Loucy (cell line): ENCODE results near the gene TMEM132D.

Experiments
- H2AFZ ChIP-seq: fragments of 200-600 bp; sonication (generic); 2 replicates; pipeline ENCODE4 v1.6.0; 2016; ENCODE audit warnings: antibody characterized with exemption, mild to moderate bottlenecking, low read length, moderate library complexity
- H3F3A ChIP-seq: fragments of 200-600 bp; 2 replicates; pipeline ENCODE4 v1.6.0; 2016; ENCODE audit warnings: antibody characterized with exemption, low read depth, mild to moderate bottlenecking
- H3K27me3 ChIP-seq: fragments of 200-600 bp; sonication (generic); 2 replicates; pipeline ENCODE4 v1.6.1; 2014; ENCODE audit warnings: low read length, mild to moderate bottlenecking; ENCODE audit not compliant: insufficient read depth, poor library complexity, severe bottlenecking
- H3K36me3 ChIP-seq: fragments of 200-600 bp; sonication (generic); 2 replicates; pipeline ENCODE4 v1.6.1; 2016; ENCODE audit warnings: low read length; ENCODE audit not compliant: insufficient read depth
- H3K4me1 ChIP-seq: fragments of 200-600 bp; sonication (generic); 2 replicates; pipeline ENCODE4 v1.5.1; 2014; ENCODE audit warnings: low read length, mild to moderate bottlenecking; ENCODE audit not compliant: insufficient read depth, poor library complexity, severe bottlenecking
- H3K4me2 ChIP-seq: fragments of 200-600 bp; sonication (generic); 2 replicates; pipeline ENCODE4 v1.6.0; 2014; ENCODE audit warnings: antibody characterized with exemption, low read length, low read depth, mild to moderate bottlenecking; ENCODE audit not compliant: poor library complexity, severe bottlenecking
- H3K4me3 ChIP-seq: fragments of 200-600 bp; sonication (generic); 2 replicates; pipeline ENCODE4 v1.5.1; 2014; ENCODE audit warnings: low read length, mild to moderate bottlenecking, mixed read lengths; ENCODE audit not compliant: poor library complexity, severe bottlenecking
- H3K79me2 ChIP-seq: fragments of 200-600 bp; sonication (generic); 2 replicates; pipeline ENCODE4 v1.6.1; 2014; ENCODE audit warnings: low read length; ENCODE audit not compliant: insufficient read depth
- H3K9ac ChIP-seq: fragments of 200-600 bp; sonication (generic); 2 replicates; pipeline ENCODE4 v1.6.0; 2014; ENCODE audit warnings: mild to moderate bottlenecking, low read depth, low read length, moderate library complexity; ENCODE audit not compliant: poor library complexity, severe bottlenecking
- H3K9me2 ChIP-seq: fragments of 200-600 bp; sonication (generic); replicated peaks from 2 replicates; pipeline ENCODE4 v1.6.1; 2016; ENCODE audit warnings: low read depth, low read length, mixed read lengths
- H3K9me3 ChIP-seq: fragments of 200-600 bp; sonication (generic); 2 replicates; pipeline ENCODE4 v1.6.1; 2014; ENCODE audit warnings: mild to moderate bottlenecking, antibody characterized with exemption, low read length, low read depth; ENCODE audit not compliant: insufficient read depth
- H4K20me1 ChIP-seq: fragments of 200-600 bp; sonication (generic); 2 replicates; pipeline ENCODE4 v1.6.0; 2014; ENCODE audit warnings: antibody characterized with exemption, low read length, mild to moderate bottlenecking; ENCODE audit not compliant: insufficient read depth, poor library complexity, severe bottlenecking
- EZH2phosphoT487 ChIP-seq: fragments of 200-600 bp; IDR thresholded peaks from 2 replicates; pipeline ENCODE4 v1.6.1; 2018; ENCODE audit warnings: antibody characterized with exemption, mild to moderate bottlenecking, moderate library complexity, borderline replicate concordance
- TF ChIP-seq, protein P1 (sequence below): fragments of 200-600 bp; sonication (generic); conservative IDR thresholded peaks from 2 replicates; pipeline ENCODE4 v1.5.1; 2014; ENCODE audit warnings: mild to moderate bottlenecking, antibody characterized with exemption, low read length

Gene TMEM132D

GRCh38 chr12:129276361-129277060 lies 627.3 kb downstream of the TMEM132D start:
- Histone ChIP-seq H2AFZ (no peak overlapping the region), H3K4me2 (no peak overlapping the region), H3K9me2 (no peaks in the 10 kb centered on the region), H3F3A (no peaks in the 10 kb centered on the region), H3K79me2 (no peaks in the 10 kb centered on the region), H4K20me1 (no peaks in the 10 kb centered on the region), H3K27me3 (no peaks in the 10 kb centered on the region), H3K9me3 (no peaks in the 10 kb centered on the region; the same call in 1 of the 2 replicates), H3K36me3 (no peaks in the 10 kb centered on the region), H3K4me1 (no peaks in the 10 kb centered on the region), H3K9ac (no peak overlapping the region), H3K4me3 (no peak overlapping the region)
- TF ChIP-seq, protein P1, sequence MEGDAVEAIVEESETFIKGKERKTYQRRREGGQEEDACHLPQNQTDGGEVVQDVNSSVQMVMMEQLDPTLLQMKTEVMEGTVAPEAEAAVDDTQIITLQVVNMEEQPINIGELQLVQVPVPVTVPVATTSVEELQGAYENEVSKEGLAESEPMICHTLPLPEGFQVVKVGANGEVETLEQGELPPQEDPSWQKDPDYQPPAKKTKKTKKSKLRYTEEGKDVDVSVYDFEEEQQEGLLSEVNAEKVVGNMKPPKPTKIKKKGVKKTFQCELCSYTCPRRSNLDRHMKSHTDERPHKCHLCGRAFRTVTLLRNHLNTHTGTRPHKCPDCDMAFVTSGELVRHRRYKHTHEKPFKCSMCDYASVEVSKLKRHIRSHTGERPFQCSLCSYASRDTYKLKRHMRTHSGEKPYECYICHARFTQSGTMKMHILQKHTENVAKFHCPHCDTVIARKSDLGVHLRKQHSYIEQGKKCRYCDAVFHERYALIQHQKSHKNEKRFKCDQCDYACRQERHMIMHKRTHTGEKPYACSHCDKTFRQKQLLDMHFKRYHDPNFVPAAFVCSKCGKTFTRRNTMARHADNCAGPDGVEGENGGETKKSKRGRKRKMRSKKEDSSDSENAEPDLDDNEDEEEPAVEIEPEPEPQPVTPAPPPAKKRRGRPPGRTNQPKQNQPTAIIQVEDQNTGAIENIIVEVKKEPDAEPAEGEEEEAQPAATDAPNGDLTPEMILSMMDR: no peak
- TF ChIP-seq EZH2phosphoT487: no peak

DNA sequence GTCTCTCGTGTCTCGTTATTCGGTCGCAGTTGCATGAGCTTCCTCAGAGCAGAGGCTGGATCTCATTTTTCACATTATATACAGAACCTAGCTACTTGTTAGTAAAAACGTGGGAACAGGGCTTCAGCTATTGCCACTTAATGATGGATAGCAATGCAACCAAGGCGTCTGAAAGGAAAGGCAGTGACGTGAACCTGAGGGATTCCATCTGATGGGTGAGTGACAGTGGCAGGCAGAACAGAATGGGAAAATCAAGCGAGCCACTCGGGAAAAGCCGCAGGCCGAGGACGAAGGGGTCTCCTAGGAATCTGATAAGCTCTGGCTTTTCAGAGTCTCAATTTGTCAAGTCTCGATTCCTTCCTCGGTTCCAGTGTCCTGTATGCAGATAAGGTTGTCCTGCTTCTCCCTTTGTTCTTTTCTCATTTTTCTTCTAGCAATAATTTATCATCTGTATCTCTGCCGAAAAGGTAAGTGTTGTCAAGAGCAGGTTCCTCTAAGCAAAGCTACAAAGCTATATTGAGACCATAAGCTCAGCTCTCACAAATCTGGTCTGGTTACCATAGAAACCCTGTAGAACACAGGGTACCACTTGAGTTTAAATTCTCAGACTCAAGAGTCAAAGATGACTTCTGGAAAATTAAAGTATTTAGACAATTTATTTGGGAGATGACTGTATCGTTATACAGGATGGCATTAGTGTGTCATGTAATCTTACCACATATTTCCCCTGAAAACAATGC lies 633.9 kb downstream of the TMEM132D start:
- Histone ChIP-seq H3K9me2 (no peaks in the 10 kb centered on the region), H3K4me1 (no peaks in the 10 kb centered on the region)

DNA sequence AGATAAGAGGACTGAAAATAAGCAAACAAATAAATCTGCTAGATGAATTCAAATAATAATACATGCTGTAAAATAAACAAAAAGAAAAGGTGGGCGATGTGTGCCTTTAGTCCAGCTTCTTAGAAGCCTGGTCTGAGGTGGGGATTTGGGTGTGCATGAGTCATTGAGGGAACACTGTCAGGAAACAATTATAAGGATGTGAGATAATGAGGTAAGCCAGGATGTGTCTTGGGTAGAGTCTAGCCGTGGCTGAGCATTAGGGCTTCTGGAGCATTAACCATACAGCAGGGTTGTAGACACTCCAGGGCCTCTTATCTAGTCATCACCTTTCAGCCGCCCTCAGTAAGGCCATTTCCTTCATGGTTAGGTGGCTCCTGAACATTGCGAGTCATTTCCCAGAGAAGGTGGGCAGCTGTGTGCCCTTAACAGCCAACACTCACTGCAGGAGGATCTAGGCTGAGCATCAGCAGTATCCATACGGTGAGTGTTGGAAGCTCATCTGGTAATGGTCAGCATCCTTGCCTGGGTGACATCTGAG lies 645.0 kb downstream of the TMEM132D start:
- no peak overlapping the region for H3K9ac ChIP-seq
- no peaks in the 10 kb centered on the region for H3K9me2 ChIP-seq
- no peaks in the 10 kb centered on the region for H3K36me3 ChIP-seq
- H3K9me3 ChIP-seq: no peaks in the 10 kb centered on the region; the same call in 1 of the 2 replicates
- TF ChIP-seq EZH2phosphoT487: no peak
- TF ChIP-seq, protein P1: no peak
- H3K4me1 ChIP-seq: no peaks in the 10 kb centered on the region
- H3F3A ChIP-seq: no peaks in the 10 kb centered on the region
- no peak overlapping the region for H3K4me2 ChIP-seq
- no peak overlapping the region for H2AFZ ChIP-seq
- no peaks in the 10 kb centered on the region for H3K27me3 ChIP-seq
- no peaks in the 10 kb centered on the region for H3K79me2 ChIP-seq
- no peak overlapping the region for H3K4me3 ChIP-seq
- no peaks in the 10 kb centered on the region for H4K20me1 ChIP-seq

More for the DNA sequence above, 633.9 kb downstream of the TMEM132D start:
- no peaks in the 10 kb centered on the region for H3K36me3 ChIP-seq
- H3K27me3 ChIP-seq: no peaks in the 10 kb centered on the region
- no peak overlapping the region for H3K4me3 ChIP-seq
- no peaks in the 10 kb centered on the region; the same call in 1 of the 2 replicates for H3K9me3 ChIP-seq
- TF ChIP-seq, protein P1: no peak
- TF ChIP-seq EZH2phosphoT487: no peak
- H2AFZ ChIP-seq: no peak overlapping the region
- H3F3A ChIP-seq: no peaks in the 10 kb centered on the region
- no peak overlapping the region for H3K9ac ChIP-seq
- no peak overlapping the region for H3K4me2 ChIP-seq
- no peaks in the 10 kb centered on the region for H4K20me1 ChIP-seq
- H3K79me2 ChIP-seq: no peaks in the 10 kb centered on the region
